ENCODE results near the gene PLCB4. TPM values are rescaled to one million over a fixed set of nuclear protein-coding genes. Genes with fewer than 3 reads are reported as not detected.
A peak's percentile ranks its signal among the peaks of the same experiment; 100 is the strongest.

PLCB4 gene
- total RNA-seq, 4 donors from 2014 or later = 30.7 to 61.8 (median 47.6) TPM

- DNase-seq (ENCODE audit: extremely low spot score) = peak; percentile 79
- WGBS = 93% methylated on average over 3 of the region's 3 CpGs
- intact Hi-C loops (cut with DNase I) = no loop called here
- no peaks in the 10 kb centered on the region for H3K9me3 ChIP-seq
- no peak overlapping the region for H3K4me3 ChIP-seq
- no peak overlapping the region for H3K27ac ChIP-seq (replicated peaks in 1 of 4)
- H3K36me3 ChIP-seq = no peaks in the 10 kb centered on the region
- TF ChIP-seq POLR2A (IDR thresholded peaks at IDR 0.05; ENCODE audit: low read depth) (no peak), EP300 (IDR thresholded peaks at IDR 0.05) (no peak), POLR2AphosphoS5 (IDR thresholded peaks at IDR 0.05) (no peak), CTCF (IDR thresholded peaks at IDR 0.05) (no peak)
- H3K27me3 ChIP-seq = no peaks in the 10 kb centered on the region
- peaks cover 5 to 15% (median 11%) of the 10 kb centered on the region in 4 donors for H3K4me1 ChIP-seq
These were observed 133.7 kb downstream of the PLCB4 start for GRCh38 chr20:9202420-9203080.

DNA sequence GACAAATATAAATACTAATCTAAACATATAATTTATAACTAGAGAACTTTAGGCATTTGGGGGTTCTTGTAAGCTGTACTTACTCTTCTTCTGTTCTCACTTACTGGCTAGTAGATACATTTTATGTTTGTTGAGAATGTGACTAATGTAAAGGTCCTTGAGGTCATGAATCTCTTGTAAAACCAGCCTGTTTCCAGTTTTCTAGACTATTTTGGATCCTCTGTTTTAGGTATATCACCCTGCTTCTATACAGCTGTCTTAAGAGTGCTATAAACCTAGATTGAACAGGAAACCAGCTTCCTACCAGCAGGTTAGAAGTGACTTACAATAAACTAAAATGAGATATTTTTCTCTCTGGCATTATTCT, 134.2 kb downstream of the PLCB4 start:
- Histone ChIP-seq H3K27me3 (no peaks in the 10 kb centered on the region), H3K27ac (replicated peaks in 1 of 4) (no peak overlapping the region), H3K4me3 (no peak overlapping the region), H3K36me3 (no peaks in the 10 kb centered on the region), H3K9me3 (no peaks in the 10 kb centered on the region), H3K4me1 (peaks cover 5 to 15% (median 11%) of the 10 kb centered on the region in 4 donors)
- intact Hi-C loops (cut with DNase I) = no loop called here
- no peak for DNase-seq (ENCODE audit: extremely low spot score)
- TF ChIP-seq CTCF (IDR thresholded peaks at IDR 0.05) (no peak), EP300 (IDR thresholded peaks at IDR 0.05) (no peak), POLR2AphosphoS5 (IDR thresholded peaks at IDR 0.05) (no peak), POLR2A (IDR thresholded peaks at IDR 0.05; ENCODE audit: low read depth) (no peak)

GRCh38 chr20:9204979-9205378, 136.1 kb downstream of the PLCB4 start:
- intact Hi-C loops (cut with DNase I) = no loop called here
- Histone ChIP-seq H3K4me1 (peaks cover 5 to 15% (median 11%) of the 10 kb centered on the region in 4 donors), H3K27me3 (no peaks in the 10 kb centered on the region), H3K4me3 (no peak overlapping the region), H3K27ac (replicated peaks in 1 of 4) (no peak overlapping the region), H3K9me3 (no peaks in the 10 kb centered on the region), H3K36me3 (no peaks in the 10 kb centered on the region)
- WGBS = 64% methylated on average over 5 of the region's 5 CpGs
- no peak for TF ChIP-seq POLR2AphosphoS5 (IDR thresholded peaks at IDR 0.05)
- no peak for TF ChIP-seq POLR2A (IDR thresholded peaks at IDR 0.05; ENCODE audit: low read depth)
- TF ChIP-seq EP300 (IDR thresholded peaks at IDR 0.05) = no peak
- no peak for TF ChIP-seq CTCF (IDR thresholded peaks at IDR 0.05)
- peak; percentile 21 for DNase-seq (ENCODE audit: extremely low spot score)

DNA sequence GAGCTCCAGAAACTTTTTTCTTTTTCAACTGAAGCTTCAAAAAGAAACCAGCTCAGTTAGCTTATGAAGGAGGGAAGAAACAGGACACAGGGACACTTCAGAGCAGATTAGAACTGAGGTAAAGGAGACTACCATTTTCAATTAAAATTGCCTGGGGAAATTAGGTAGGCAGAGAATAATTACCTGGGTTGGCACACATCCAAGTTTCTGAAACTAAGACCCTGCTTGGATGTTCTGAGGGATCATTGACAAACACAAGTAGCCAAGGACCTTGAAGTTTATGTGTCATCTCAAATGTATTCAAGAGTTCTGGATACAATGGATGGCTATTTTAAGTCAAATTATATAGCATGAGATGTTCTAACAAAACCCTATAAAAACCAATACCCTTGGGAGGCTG, 137.6 kb downstream of the PLCB4 start:
- no peaks in the 10 kb centered on the region for H3K27me3 ChIP-seq
- H3K4me1 ChIP-seq = peaks cover 5 to 24% (median 8%) of the 10 kb centered on the region in 4 donors
- H3K9me3 ChIP-seq = no peaks in the 10 kb centered on the region
- no peak for DNase-seq (ENCODE audit: extremely low spot score)
- no peak overlapping the region for H3K4me3 ChIP-seq
- H3K27ac ChIP-seq (replicated peaks in 1 of 4) = no peak overlapping the region
- TF ChIP-seq CTCF (IDR thresholded peaks at IDR 0.05) = no peak
- no peak for TF ChIP-seq POLR2A (IDR thresholded peaks at IDR 0.05; ENCODE audit: low read depth)
- no peak for TF ChIP-seq EP300 (IDR thresholded peaks at IDR 0.05)
- no peak for TF ChIP-seq POLR2AphosphoS5 (IDR thresholded peaks at IDR 0.05)
- intact Hi-C loops (cut with DNase I) = no loop called here
- H3K36me3 ChIP-seq = no peaks in the 10 kb centered on the region

- no peaks in the 10 kb centered on the region for H3K27me3 ChIP-seq
- no peak overlapping the region for H3K27ac ChIP-seq (replicated peaks in 1 of 4)
- peak; percentile 68 for DNase-seq (ENCODE audit: extremely low spot score)
- WGBS = 94% methylated on average over 5 of the region's 5 CpGs
- H3K9me3 ChIP-seq = no peaks in the 10 kb centered on the region
- TF ChIP-seq EP300 (IDR thresholded peaks at IDR 0.05) = no peak
- TF ChIP-seq POLR2A (IDR thresholded peaks at IDR 0.05; ENCODE audit: low read depth) = no peak
- TF ChIP-seq POLR2AphosphoS5 (IDR thresholded peaks at IDR 0.05) = no peak
- no peak for TF ChIP-seq CTCF (IDR thresholded peaks at IDR 0.05)
- intact Hi-C loops (cut with DNase I) = no loop called here
- H3K4me1 ChIP-seq = peaks cover 5 to 31% (median 9%) of the 10 kb centered on the region in 4 donors
- H3K36me3 ChIP-seq = no peaks in the 10 kb centered on the region
- H3K4me3 ChIP-seq = no peak overlapping the region
These were observed 138.4 kb downstream of the PLCB4 start for GRCh38 chr20:9207253-9207652.
